H1 (cell line): ENCODE measurements around the gene DYNC1H1. TPM values are rescaled to one million over a fixed set of nuclear protein-coding genes. Genes with fewer than 3 reads are reported as not detected.
"Not testable (repeated sequence)": the region's sequence is repeated elsewhere in the genome, so short reads cannot be mapped to it uniquely, and the experiment has no call there.

Experiments
- CTCF ChIA-PET: fragments of 300-600 bp; sonication (Branson Sonifier 250); formaldehyde crosslinking; loops from one replicate; lab custom pipeline; 2021; ENCODE audit not compliant: partially characterized antibody; lab: Charles Lee
- POLR2A ChIA-PET: fragments of 300-600 bp; sonication (Branson Sonifier 250); formaldehyde crosslinking; loops from one replicate; lab custom pipeline; 2021; ENCODE audit warnings: inconsistent platforms; ENCODE audit not compliant: partially characterized antibody; lab: Charles Lee
- DNase-seq, 2 experiments: peaks; one replicate each; pipeline versions ENCODE4 v3.0.0 to v3.0.0-alpha.2; 2010 to 2022; ENCODE audit warnings: low spot score in 2 of 2, low read depth in 1 of 2, mixed read lengths in 1 of 2
- FAIRE-seq: peaks from 2 replicates; lab custom pipeline; 2011; peaks lifted over from hg19 to GRCh38; lab: Jason Lieb, UNC
- H2AFZ ChIP-seq: 2 replicates; pipeline ENCODE4 v1.8.1; 2012; ENCODE audit warnings: low read length, inconsistent platforms
- H2AK5ac ChIP-seq: 2 replicates; pipeline ENCODE4 v1.6.1; 2013; ENCODE audit warnings: low read depth, low read length
- H2BK120ac ChIP-seq: replicated peaks from 2 replicates; pipeline ENCODE3; 2013; ENCODE audit warnings: low read depth, low read length, inconsistent platforms
- H2BK12ac ChIP-seq: 2 replicates; pipeline ENCODE4 v1.6.1; 2013; ENCODE audit warnings: low read depth, low read length
- H2BK15ac ChIP-seq: 2 replicates; pipeline ENCODE4 v1.6.1; 2013; ENCODE audit warnings: low read length
- H2BK20ac ChIP-seq: 2 replicates; pipeline ENCODE4 v1.6.1; 2013; ENCODE audit warnings: low read length
- H2BK5ac ChIP-seq: 2 replicates; pipeline ENCODE4 v1.6.1; 2013; ENCODE audit warnings: low read depth, low read length
- H3K14ac ChIP-seq: 2 replicates; pipeline ENCODE4 v1.6.1; 2013; ENCODE audit warnings: inconsistent platforms; ENCODE audit not compliant: insufficient read length
- H3K18ac ChIP-seq: 2 replicates; pipeline ENCODE4 v1.6.1; 2013; ENCODE audit warnings: low read length; ENCODE audit errors: extremely low read depth
- H3K23ac ChIP-seq: 2 replicates; pipeline ENCODE4 v1.6.1; 2013; ENCODE audit warnings: inconsistent platforms; ENCODE audit not compliant: insufficient read length
- H3K23me2 ChIP-seq: 2 replicates; pipeline ENCODE4 v1.6.1; 2013; ENCODE audit warnings: low read depth, low read length
- H3K27ac ChIP-seq: 2 replicates; pipeline ENCODE4 v1.6.1; 2011; ENCODE audit warnings: low read depth, low read length, inconsistent platforms
- H3K27me3 ChIP-seq, 4 experiments: replicated peaks in 1 of 4; 1 replicate in 1 of 4; 2 replicates in 3 of 4; pipeline versions ENCODE4 v1.6.1 to v1.8.1; 2011 to 2013; ENCODE audit warnings: low read length in 3 of 4, mild to moderate bottlenecking in 3 of 4, inconsistent platforms in 2 of 4, mixed read lengths in 2 of 4, moderate library complexity in 1 of 4; ENCODE audit not compliant: control insufficient read depth in 3 of 4, insufficient read depth in 3 of 4; ENCODE audit errors: extremely low read depth in 1 of 4
- H3K36me3 ChIP-seq, 4 experiments: 2 replicates each; pipeline versions ENCODE4 v1.6.1 to v1.8.1; 2011 to 2013; ENCODE audit warnings: mild to moderate bottlenecking in 4 of 4, low read length in 3 of 4, moderate library complexity in 2 of 4, control low read depth in 1 of 4, inconsistent platforms in 1 of 4; ENCODE audit not compliant: insufficient read depth in 4 of 4, control insufficient read depth in 2 of 4
- H3K4ac ChIP-seq: replicated peaks from 2 replicates; pipeline ENCODE3; 2013; ENCODE audit warnings: low read length, low read depth, mixed read lengths, inconsistent platforms; ENCODE audit not compliant: insufficient read length
- H3K4me1 ChIP-seq, 4 experiments: replicated peaks in 1 of 4; 1 replicate in 1 of 4; 2 replicates in 3 of 4; pipeline versions ENCODE4 v1.6.1 to v1.8.1; 2011 to 2013; ENCODE audit warnings: low read length in 3 of 4, inconsistent platforms in 2 of 4, mixed read lengths in 1 of 4; ENCODE audit not compliant: insufficient read depth in 4 of 4, control insufficient read depth in 3 of 4
- H3K4me2 ChIP-seq, 2 experiments: 2 replicates each; pipeline versions ENCODE4 v1.6.1 to v1.8.1; 2011 to 2013; ENCODE audit warnings: low read depth in 2 of 2, low read length in 2 of 2, control low read depth in 1 of 2, inconsistent platforms in 1 of 2, mild to moderate bottlenecking in 1 of 2; ENCODE audit not compliant: insufficient read depth in 1 of 2
- H3K4me3 ChIP-seq, 4 experiments: fragments of 200-600, 300-600 bp in 1 of 4; sonication (generic), shearing (Covaris generic), sonication (Bioruptor Twin) in 1 of 4; 2 replicates each; pipeline versions ENCODE4 v1.5.1 to v1.8.1; 2011 to 2016; ENCODE audit warnings: low read length in 4 of 4, low read depth in 3 of 4, control low read depth in 2 of 4, inconsistent platforms in 2 of 4, mild to moderate bottlenecking in 2 of 4, mixed read lengths in 1 of 4, moderate library complexity in 1 of 4; ENCODE audit not compliant: insufficient read depth in 2 of 4; ENCODE audit errors: extremely low read depth in 1 of 4
- H3K56ac ChIP-seq: replicated peaks from 2 replicates; pipeline ENCODE3; 2013; ENCODE audit warnings: low read depth, mild to moderate bottlenecking, mixed read lengths, low read length, inconsistent platforms; ENCODE audit not compliant: insufficient read length
- H3K79me1 ChIP-seq: 2 replicates; pipeline ENCODE4 v1.6.1; 2013; ENCODE audit warnings: low read depth, low read length, control low read depth
- H3K79me2 ChIP-seq, 2 experiments: 2 replicates each; pipeline versions ENCODE4 v1.6.1 to v1.8.1; 2012 to 2013; ENCODE audit warnings: low read length in 2 of 2, mild to moderate bottlenecking in 2 of 2, inconsistent platforms in 1 of 2; ENCODE audit not compliant: insufficient read depth in 2 of 2, control insufficient read depth in 1 of 2
- H3K9ac ChIP-seq, 4 experiments: replicated peaks in 1 of 4; 1 replicate in 1 of 4; 2 replicates in 3 of 4; pipeline versions ENCODE4 v1.6.1 to v1.8.1; 2011 to 2013; ENCODE audit warnings: low read depth in 3 of 4, low read length in 3 of 4, control low read depth in 2 of 4, mild to moderate bottlenecking in 2 of 4, moderate library complexity in 2 of 4, inconsistent platforms in 1 of 4; ENCODE audit errors: extremely low read depth in 1 of 4
- H3K9me3 ChIP-seq, 2 experiments: 2 replicates each; pipeline versions ENCODE4 v1.6.1 to v1.8.1; 2012 to 2013; ENCODE audit warnings: mild to moderate bottlenecking in 2 of 2, moderate library complexity in 2 of 2, control low read depth in 1 of 2, inconsistent platforms in 1 of 2, low read depth in 1 of 2, low read length in 1 of 2, mixed read lengths in 1 of 2; ENCODE audit not compliant: insufficient read depth in 2 of 2
- H4K20me1 ChIP-seq, 2 experiments: replicated peaks in 1 of 2; 2 replicates each; pipeline versions ENCODE3 to v1.8.1; 2011 to 2013; ENCODE audit warnings: inconsistent platforms in 2 of 2, low read length in 2 of 2, mild to moderate bottlenecking in 1 of 2; ENCODE audit not compliant: insufficient read depth in 2 of 2, control insufficient read depth in 1 of 2
- H4K5ac ChIP-seq: 2 replicates; pipeline ENCODE4 v1.6.1; 2013; ENCODE audit warnings: low read length, low read depth, mixed read lengths, inconsistent platforms; ENCODE audit not compliant: insufficient read length
- H4K8ac ChIP-seq: 2 replicates; pipeline ENCODE4 v1.8.0; 2013; ENCODE audit warnings: mild to moderate bottlenecking, moderate library complexity, low read length, inconsistent platforms; ENCODE audit not compliant: insufficient read depth; ENCODE audit errors: extremely low read depth
- H4K91ac ChIP-seq: replicated peaks from 2 replicates; pipeline ENCODE3; 2013; ENCODE audit warnings: low read length, mixed read lengths, inconsistent platforms; ENCODE audit not compliant: insufficient read length
- WGBS, 2 experiments: shearing (Covaris generic) in 1 of 2; methylation state at CpG; one replicate each; pipeline versions ENCODE4 v1.1.6 to v1.1.7; 2013 to 2015; ENCODE audit warnings: low lambda C conversion rate in 2 of 2, mixed read lengths in 2 of 2, inconsistent platforms in 1 of 2, low coverage in 1 of 2, missing lambda C conversion rate in 1 of 2; ENCODE audit not compliant: insufficient replicate concordance in 2 of 2, insufficient coverage in 1 of 2, insufficient read length in 1 of 2; ENCODE audit errors: extremely low coverage in 1 of 2, missing lambda C conversion rate in 1 of 2; 5-methylcytosine and 5-hydroxymethylcytosine counted together
- polyA plus RNA-seq, 7 experiments: library from polyadenylated mRNA; depleted of rRNA in 3 of 7; stranded (reverse) in 5 of 7; unstranded in 2 of 7; fragments of >200 nt in 5 of 7; fragments of 200-250 nt in 2 of 7; gene quantifications; 1 replicate in 5 of 7; 2 replicates in 1 of 7; 4 replicates in 1 of 7; pipeline versions ENCODE4 v1.2.1 to v1.2.3, GENCODE V29; 2011 to 2013; ENCODE audit warnings: missing spikeins in 2 of 7, mixed read lengths in 2 of 7
- total RNA-seq: library from RNA; stranded (reverse); fragmentation: NEBNext Ultra II Directional; extraction: Animal tissue kit (Norgen Biotek cat#: 25700); gene quantifications from 2 replicates; pipeline ENCODE4 v1.2.1, GENCODE V29; 2021

The DYNC1H1 gene
- total and polyA plus RNA-seq, 2 of the 8 experiments (the other 6 are each of a cell fraction or from before 2014, with no cell fraction given) = 238 to 387 TPM

- Histone ChIP-seq H3K79me2 (peaks cover 31 to 88% of the 10 kb centered on the region in 2 experiments), H4K20me1 (peaks cover 2 to 17% of the 10 kb centered on the region in 2 experiments), H3K79me1 (peaks cover 13% of the 10 kb centered on the region)
- H2BK20ac ChIP-seq, H3K9me3 ChIP-seq, H3K9ac ChIP-seq, H3K4me2 ChIP-seq, H2BK5ac ChIP-seq, H2BK12ac ChIP-seq, H2AK5ac ChIP-seq, H4K91ac ChIP-seq, H3K4me1 ChIP-seq, H3K27me3 ChIP-seq, H2AFZ ChIP-seq, H3K14ac ChIP-seq, FAIRE-seq, H3K18ac ChIP-seq, H2BK15ac ChIP-seq, H4K5ac ChIP-seq, H3K36me3 ChIP-seq, DNase-seq, H2BK120ac ChIP-seq, H4K8ac ChIP-seq, H3K4me3 ChIP-seq, H3K4ac ChIP-seq, H3K23me2 ChIP-seq, H3K23ac ChIP-seq, H3K56ac ChIP-seq, H3K27ac ChIP-seq: not testable (repeated sequence)
- ChIA-PET POLR2A (interaction anchor here (0.6 to 1.3 kb wide), 3 partner anchors 7 to 24 kb away, joined by 3 to 5 read pairs (median 5); partner anchors contain the start of gene DYNC1H1), CTCF (interaction anchor here (4.0 kb wide), 1 partner anchor 10 kb away, joined by 23 read pairs; no protein-coding TSS in a partner anchor)
- WGBS, 2 experiments = 76% methylated on average over 2 of the region's 2 CpGs; no CpG with 5 or more reads in 1 of the 2 experiments
Observed at GRCh38 chr14:101971458-101971857, 7.1 kb downstream of the DYNC1H1 start.
